GM23338 (cell line): Measurements from ENCODE around the gene ATXN7L1. TPM values are rescaled to one million over a fixed set of nuclear protein-coding genes. Genes with fewer than 3 reads are reported as not detected.

Experiments used
- ATAC-seq: fragments of 200-7000 bp; cut with Tn5 transposase; 3 replicates; pipeline ENCODE4 v1.9.1; 2020
- DNase-seq: peaks from one replicate; pipeline ENCODE4 v3.0.0-alpha.2; 2015; ENCODE audit warnings: low spot score
- H2AFZ ChIP-seq: fragments of 200-600 bp; sonication (generic); 2 replicates; pipeline ENCODE4 v1.8.0; 2016; ENCODE audit warnings: antibody characterized with exemption, mild to moderate bottlenecking, moderate library complexity
- H3F3A ChIP-seq: fragments of 200-600 bp; sonication (generic); replicated peaks from 2 replicates; pipeline ENCODE4 v1.8.0; 2017; ENCODE audit warnings: antibody characterized with exemption, mixed run types, low read depth
- H3K27ac ChIP-seq: fragments of 200-600 bp; sonication (generic); 2 replicates; pipeline ENCODE4 v1.6.1; 2016; ENCODE audit warnings: low read depth
- H3K27me3 ChIP-seq: fragments of 200-600 bp; sonication (generic); 2 replicates; pipeline ENCODE4 v1.8.0; 2016; ENCODE audit warnings: mild to moderate bottlenecking, mixed run types, moderate library complexity; ENCODE audit not compliant: insufficient read depth
- H3K36me3 ChIP-seq: fragments of 200-600 bp; sonication (generic); 2 replicates; pipeline ENCODE4 v1.8.0; 2016; ENCODE audit warnings: mild to moderate bottlenecking; ENCODE audit not compliant: insufficient read depth
- H3K4me1 ChIP-seq: fragments of 200-600 bp; sonication (generic); 2 replicates; pipeline ENCODE4 v1.8.0; 2016; ENCODE audit warnings: mild to moderate bottlenecking, moderate library complexity; ENCODE audit not compliant: insufficient read depth
- H3K4me2 ChIP-seq: fragments of 200-600 bp; sonication (generic); 2 replicates; pipeline ENCODE4 v1.7.1; 2017; ENCODE audit warnings: mixed run types
- H3K4me3 ChIP-seq: fragments of 200-600 bp; sonication (generic); 2 replicates; pipeline ENCODE4 v1.6.1; 2016; ENCODE audit warnings: mixed run types
- H3K79me2 ChIP-seq: fragments of 200-600 bp; sonication (generic); replicated peaks from 2 replicates; pipeline ENCODE4 v1.8.0; 2017; ENCODE audit warnings: mild to moderate bottlenecking; ENCODE audit not compliant: insufficient read depth
- H3K9me2 ChIP-seq: fragments of 200-600 bp; sonication (generic); 2 replicates; pipeline ENCODE4 v1.8.0; 2017; ENCODE audit not compliant: insufficient read depth
- H4K20me1 ChIP-seq: fragments of 200-600 bp; sonication (generic); replicated peaks from 2 replicates; pipeline ENCODE4 v1.8.0; 2017; ENCODE audit warnings: mild to moderate bottlenecking; ENCODE audit not compliant: insufficient read depth
- H3K27ac Mint-ChIP-seq: 2 replicates; pipeline ENCODE4 v1.8.0; 2020; ENCODE audit warnings: inconsistent platforms, mild to moderate bottlenecking, moderate library complexity, mixed read lengths
- H3K27me3 Mint-ChIP-seq: 3 replicates; pipeline ENCODE4 v1.8.0; 2022; ENCODE audit warnings: low read depth, mild to moderate bottlenecking, moderate library complexity, mixed read lengths, inconsistent platforms; ENCODE audit not compliant: insufficient read depth, poor library complexity
- H3K36me3 Mint-ChIP-seq: 3 replicates; pipeline ENCODE4 v1.8.0; 2021; ENCODE audit warnings: low read depth, mild to moderate bottlenecking, inconsistent platforms, moderate library complexity, mixed read lengths
- H3K4me1 Mint-ChIP-seq: 3 replicates; pipeline ENCODE4 v1.8.0; 2020; ENCODE audit warnings: mild to moderate bottlenecking, inconsistent platforms, mixed read lengths
- H3K4me3 Mint-ChIP-seq: 3 replicates; pipeline ENCODE4 v1.8.0; 2021; ENCODE audit warnings: moderate library complexity, mild to moderate bottlenecking, inconsistent platforms, mixed read lengths
- H3K9me3 Mint-ChIP-seq: 3 replicates; pipeline ENCODE4 v1.8.0; 2020; ENCODE audit warnings: moderate library complexity, mild to moderate bottlenecking, inconsistent platforms, mixed read lengths
- CREB1 ChIP-seq: fragments of 250-450 bp; sonication (Bioruptor Pico); IDR thresholded peaks from 2 replicates; pipeline ENCODE4 v1.5.0; 2020; ENCODE audit warnings: low read depth, mild to moderate bottlenecking, moderate library complexity
- EZH2phosphoT487 ChIP-seq: fragments of 200-600 bp; sonication (generic); IDR thresholded peaks from one replicate; pipeline ENCODE4 v1.8.1; 2018; ENCODE audit warnings: antibody characterized with exemption; ENCODE audit not compliant: unreplicated experiment
- JUNB ChIP-seq: IDR thresholded peaks from one replicate; pipeline ENCODE4 v1.6.1; 2016; ENCODE audit warnings: antibody characterized with exemption; ENCODE audit not compliant: unreplicated experiment
- NANOG ChIP-seq: IDR thresholded peaks from 2 replicates; pipeline ENCODE4 v1.6.1; 2016; ENCODE audit warnings: antibody characterized with exemption, borderline replicate concordance
- POLR2AphosphoS5 ChIP-seq: IDR thresholded peaks from 2 replicates; pipeline ENCODE4 v1.6.1; 2016; ENCODE audit warnings: antibody characterized with exemption, low read depth
- STAT1 ChIP-seq: IDR thresholded peaks from one replicate; pipeline ENCODE4 v1.6.1; 2016; ENCODE audit warnings: antibody characterized with exemption; ENCODE audit not compliant: unreplicated experiment
- ZNF114 ChIP-seq: fragments of 250-450 bp; sonication (Bioruptor Pico); IDR thresholded peaks from 2 replicates; pipeline ENCODE4 v1.5.0; 2020; ENCODE audit warnings: mild to moderate bottlenecking, moderate library complexity
- ZNF331 ChIP-seq: fragments of 250-450 bp; sonication (Bioruptor Pico); IDR thresholded peaks from 2 replicates; pipeline ENCODE4 v1.5.0; 2020; ENCODE audit warnings: low read depth, mild to moderate bottlenecking, moderate library complexity
- polyA plus RNA-seq: library from polyadenylated mRNA; unstranded; fragments of >200 nt; fragmentation: Nextera tagmentation; extraction: Ambion mirVana; gene quantifications from 2 replicates; pipeline ENCODE4 v1.2.1, GENCODE V29; 2016
- total RNA-seq: library from RNA; depleted of rRNA; stranded (reverse); fragments of >200 nt; shearing (Covaris generic); gene quantifications from 2 replicates; pipeline ENCODE4 v1.2.3, GENCODE V29; 2014
- TF ChIP-seq, protein P1 (sequence below), 2 experiments: fragments of 200-600 bp in 1 of 2; sonication (generic) in 1 of 2; conservative IDR thresholded peaks; 2 replicates each; pipeline versions ENCODE4 v1.5.1 to v1.6.1; 2016 to 2017; ENCODE audit warnings: antibody characterized with exemption in 2 of 2, low read depth in 2 of 2, mild to moderate bottlenecking in 2 of 2, moderate library complexity in 1 of 2
- TF ChIP-seq, protein P2 (sequence below): IDR thresholded peaks from 2 replicates; pipeline ENCODE4 v1.6.1; 2016; ENCODE audit warnings: antibody characterized with exemption
- TF ChIP-seq, protein P3 (sequence below): IDR thresholded peaks from one replicate; pipeline ENCODE4 v1.6.1; 2018; ENCODE audit warnings: antibody characterized with exemption; ENCODE audit not compliant: unreplicated experiment

The ATXN7L1 gene
- total and polyA plus RNA-seq, 2 experiments from 2014 or later = 22.8 to 29.8 TPM

DNA sequence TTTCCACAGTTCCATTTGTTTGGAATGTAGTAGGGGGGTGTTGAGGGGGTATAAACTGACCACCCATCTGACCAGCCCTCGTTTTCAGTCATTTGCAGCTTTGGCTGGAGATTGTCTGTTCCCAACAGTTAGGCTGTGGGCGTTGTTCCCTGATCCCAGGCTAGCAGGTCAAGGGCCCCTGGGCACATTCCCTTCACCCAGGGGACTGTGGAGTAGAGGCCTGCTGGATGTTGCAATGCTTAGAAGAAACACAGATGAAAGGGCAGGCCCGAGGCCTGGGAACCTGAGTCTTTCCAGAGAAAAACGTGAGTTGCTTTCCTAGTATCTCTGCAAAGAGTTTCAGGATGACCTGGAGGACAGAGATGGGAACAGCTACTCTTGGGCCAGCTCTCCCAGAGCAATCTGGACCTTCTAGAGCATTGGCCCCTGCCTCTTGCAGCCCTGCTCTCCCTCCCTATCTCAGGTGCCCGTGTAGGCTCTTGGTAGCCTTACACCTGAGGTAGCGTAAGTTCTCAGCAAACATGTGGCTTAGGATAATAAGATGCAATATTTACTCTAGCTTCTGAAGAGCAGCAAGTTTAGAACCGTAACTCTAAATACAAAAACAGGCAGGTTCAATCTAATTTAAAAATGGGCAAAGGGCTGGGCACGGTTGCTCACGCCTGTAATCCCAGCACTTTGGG, 195.8 kb downstream of the ATXN7L1 start (continued):
- TF ChIP-seq CREB1 (CRISPR knock-in tag) (no peak), EZH2phosphoT487 (no peak), ZNF114 (CRISPR knock-in tag) (no peak), NANOG (no peak), JUNB (no peak), POLR2AphosphoS5 (no peak)
- TF ChIP-seq, protein P1, sequence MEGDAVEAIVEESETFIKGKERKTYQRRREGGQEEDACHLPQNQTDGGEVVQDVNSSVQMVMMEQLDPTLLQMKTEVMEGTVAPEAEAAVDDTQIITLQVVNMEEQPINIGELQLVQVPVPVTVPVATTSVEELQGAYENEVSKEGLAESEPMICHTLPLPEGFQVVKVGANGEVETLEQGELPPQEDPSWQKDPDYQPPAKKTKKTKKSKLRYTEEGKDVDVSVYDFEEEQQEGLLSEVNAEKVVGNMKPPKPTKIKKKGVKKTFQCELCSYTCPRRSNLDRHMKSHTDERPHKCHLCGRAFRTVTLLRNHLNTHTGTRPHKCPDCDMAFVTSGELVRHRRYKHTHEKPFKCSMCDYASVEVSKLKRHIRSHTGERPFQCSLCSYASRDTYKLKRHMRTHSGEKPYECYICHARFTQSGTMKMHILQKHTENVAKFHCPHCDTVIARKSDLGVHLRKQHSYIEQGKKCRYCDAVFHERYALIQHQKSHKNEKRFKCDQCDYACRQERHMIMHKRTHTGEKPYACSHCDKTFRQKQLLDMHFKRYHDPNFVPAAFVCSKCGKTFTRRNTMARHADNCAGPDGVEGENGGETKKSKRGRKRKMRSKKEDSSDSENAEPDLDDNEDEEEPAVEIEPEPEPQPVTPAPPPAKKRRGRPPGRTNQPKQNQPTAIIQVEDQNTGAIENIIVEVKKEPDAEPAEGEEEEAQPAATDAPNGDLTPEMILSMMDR (conservative IDR thresholded peaks at IDR 0.05; ENCODE audit: low read depth in 2 of 2) = no peak
- TF ChIP-seq, protein P2, sequence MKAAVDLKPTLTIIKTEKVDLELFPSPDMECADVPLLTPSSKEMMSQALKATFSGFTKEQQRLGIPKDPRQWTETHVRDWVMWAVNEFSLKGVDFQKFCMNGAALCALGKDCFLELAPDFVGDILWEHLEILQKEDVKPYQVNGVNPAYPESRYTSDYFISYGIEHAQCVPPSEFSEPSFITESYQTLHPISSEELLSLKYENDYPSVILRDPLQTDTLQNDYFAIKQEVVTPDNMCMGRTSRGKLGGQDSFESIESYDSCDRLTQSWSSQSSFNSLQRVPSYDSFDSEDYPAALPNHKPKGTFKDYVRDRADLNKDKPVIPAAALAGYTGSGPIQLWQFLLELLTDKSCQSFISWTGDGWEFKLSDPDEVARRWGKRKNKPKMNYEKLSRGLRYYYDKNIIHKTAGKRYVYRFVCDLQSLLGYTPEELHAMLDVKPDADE = no peak

DNA sequence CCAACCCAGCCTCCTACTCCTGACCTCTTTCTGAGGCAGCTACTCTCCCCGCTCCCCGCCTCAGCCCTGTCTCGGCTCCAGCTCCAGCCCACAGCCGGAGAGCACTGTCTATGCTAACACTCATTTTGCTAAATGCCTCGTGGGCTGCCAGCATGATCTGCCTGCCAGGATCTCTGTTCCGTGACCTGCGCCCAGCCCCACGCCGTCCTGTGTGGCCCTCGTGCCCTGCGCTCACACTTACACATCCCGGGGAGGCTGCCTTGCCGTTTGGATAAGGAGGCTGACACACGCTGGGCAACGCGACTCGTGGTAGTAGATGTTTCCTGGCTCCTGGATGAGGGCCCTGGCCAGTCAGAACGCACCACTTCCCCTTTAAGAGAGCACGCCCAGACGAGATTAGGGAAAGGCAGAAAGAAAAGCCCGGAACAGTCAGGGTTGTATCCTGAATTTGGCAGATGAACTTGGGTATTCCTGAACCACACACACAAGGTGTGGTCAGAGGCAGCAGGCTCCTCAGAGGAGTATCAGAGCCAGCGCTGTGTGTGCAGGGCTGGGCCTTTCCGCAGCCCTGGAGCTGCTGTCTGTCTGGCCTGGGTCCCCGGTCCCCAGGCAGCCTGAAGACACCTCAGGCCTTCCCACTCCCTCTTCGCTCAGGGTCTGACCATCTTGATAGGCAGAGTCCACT, 197.4 kb downstream of the ATXN7L1 start:
- Histone ChIP-seq H3F3A (0 out of 2 replicates have a peak, but pooled peaks cover 5% of the 10 kb centered on the region), H3K4me1 (peaks cover 61% of the 10 kb centered on the region), H2AFZ (no peak overlapping the region), H3K27me3 (no peaks in the 10 kb centered on the region), H3K9me2 (0 out of 2 replicates have a peak, but pooled peaks cover 6% of the 10 kb centered on the region), H3K4me3 (no peak overlapping the region), H4K20me1 (no peaks in the 10 kb centered on the region), H3K4me2 (0 out of 2 replicates have a peak overlapping the region, but pooled peaks have one; percentile 20), H3K27ac (0 out of 2 replicates have a peak overlapping the region, but pooled peaks have one; percentile 50), H3K36me3 (no peaks in the 10 kb centered on the region), H3K79me2 (peaks cover 32% of the 10 kb centered on the region)
- H3K36me3 Mint-ChIP-seq = peaks cover 5% of the 10 kb centered on the region; the same call in 1 of the 3 replicates
- peaks cover 66% of the 10 kb centered on the region for H3K4me1 Mint-ChIP-seq
- no peaks in the 10 kb centered on the region for H3K9me3 Mint-ChIP-seq
- H3K4me3 Mint-ChIP-seq = no peak overlapping the region
- ATAC-seq (peak; percentile 39), DNase-seq (peak; percentile 54)
- H3K27ac Mint-ChIP-seq = peak overlapping the region; percentile 74
- peaks cover 16% of the 10 kb centered on the region for H3K27me3 Mint-ChIP-seq
- no peak for TF ChIP-seq STAT1
- no peak for TF ChIP-seq EZH2phosphoT487
- no peak for TF ChIP-seq POLR2AphosphoS5
- TF ChIP-seq, protein P1 (conservative IDR thresholded peaks at IDR 0.05; ENCODE audit: low read depth in 2 of 2) = no peak
- no peak for TF ChIP-seq ZNF331 (CRISPR knock-in tag)
- no peak for TF ChIP-seq ZNF114 (CRISPR knock-in tag)
- TF ChIP-seq, protein P3, sequence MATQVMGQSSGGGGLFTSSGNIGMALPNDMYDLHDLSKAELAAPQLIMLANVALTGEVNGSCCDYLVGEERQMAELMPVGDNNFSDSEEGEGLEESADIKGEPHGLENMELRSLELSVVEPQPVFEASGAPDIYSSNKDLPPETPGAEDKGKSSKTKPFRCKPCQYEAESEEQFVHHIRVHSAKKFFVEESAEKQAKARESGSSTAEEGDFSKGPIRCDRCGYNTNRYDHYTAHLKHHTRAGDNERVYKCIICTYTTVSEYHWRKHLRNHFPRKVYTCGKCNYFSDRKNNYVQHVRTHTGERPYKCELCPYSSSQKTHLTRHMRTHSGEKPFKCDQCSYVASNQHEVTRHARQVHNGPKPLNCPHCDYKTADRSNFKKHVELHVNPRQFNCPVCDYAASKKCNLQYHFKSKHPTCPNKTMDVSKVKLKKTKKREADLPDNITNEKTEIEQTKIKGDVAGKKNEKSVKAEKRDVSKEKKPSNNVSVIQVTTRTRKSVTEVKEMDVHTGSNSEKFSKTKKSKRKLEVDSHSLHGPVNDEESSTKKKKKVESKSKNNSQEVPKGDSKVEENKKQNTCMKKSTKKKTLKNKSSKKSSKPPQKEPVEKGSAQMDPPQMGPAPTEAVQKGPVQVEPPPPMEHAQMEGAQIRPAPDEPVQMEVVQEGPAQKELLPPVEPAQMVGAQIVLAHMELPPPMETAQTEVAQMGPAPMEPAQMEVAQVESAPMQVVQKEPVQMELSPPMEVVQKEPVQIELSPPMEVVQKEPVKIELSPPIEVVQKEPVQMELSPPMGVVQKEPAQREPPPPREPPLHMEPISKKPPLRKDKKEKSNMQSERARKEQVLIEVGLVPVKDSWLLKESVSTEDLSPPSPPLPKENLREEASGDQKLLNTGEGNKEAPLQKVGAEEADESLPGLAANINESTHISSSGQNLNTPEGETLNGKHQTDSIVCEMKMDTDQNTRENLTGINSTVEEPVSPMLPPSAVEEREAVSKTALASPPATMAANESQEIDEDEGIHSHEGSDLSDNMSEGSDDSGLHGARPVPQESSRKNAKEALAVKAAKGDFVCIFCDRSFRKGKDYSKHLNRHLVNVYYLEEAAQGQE = no peak
- TF ChIP-seq, protein P2 = no peak
